ENCODE measurements around the gene STRIP2.

DNA sequence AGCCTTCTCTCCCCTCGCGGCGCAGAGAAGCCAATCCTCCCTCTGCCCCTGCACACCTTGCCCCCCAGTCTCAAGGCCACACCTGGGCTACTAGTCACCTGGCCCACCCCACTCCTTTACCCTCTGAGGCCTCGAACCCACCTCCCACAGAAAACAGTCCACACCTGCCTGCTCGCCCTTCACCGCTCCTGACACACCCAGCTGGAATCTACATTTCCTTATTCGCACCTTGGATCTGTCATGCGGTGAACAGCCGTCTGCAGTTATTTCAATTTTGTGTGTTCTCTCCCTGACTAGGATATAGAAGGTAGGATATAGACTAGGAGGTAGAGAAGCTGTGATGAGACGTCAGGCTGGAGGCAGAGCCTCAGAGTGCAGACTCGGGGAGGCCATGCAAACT lies 97.5 kb downstream of the STRIP2 start:
- TF ChIP-seq, protein P1, sequence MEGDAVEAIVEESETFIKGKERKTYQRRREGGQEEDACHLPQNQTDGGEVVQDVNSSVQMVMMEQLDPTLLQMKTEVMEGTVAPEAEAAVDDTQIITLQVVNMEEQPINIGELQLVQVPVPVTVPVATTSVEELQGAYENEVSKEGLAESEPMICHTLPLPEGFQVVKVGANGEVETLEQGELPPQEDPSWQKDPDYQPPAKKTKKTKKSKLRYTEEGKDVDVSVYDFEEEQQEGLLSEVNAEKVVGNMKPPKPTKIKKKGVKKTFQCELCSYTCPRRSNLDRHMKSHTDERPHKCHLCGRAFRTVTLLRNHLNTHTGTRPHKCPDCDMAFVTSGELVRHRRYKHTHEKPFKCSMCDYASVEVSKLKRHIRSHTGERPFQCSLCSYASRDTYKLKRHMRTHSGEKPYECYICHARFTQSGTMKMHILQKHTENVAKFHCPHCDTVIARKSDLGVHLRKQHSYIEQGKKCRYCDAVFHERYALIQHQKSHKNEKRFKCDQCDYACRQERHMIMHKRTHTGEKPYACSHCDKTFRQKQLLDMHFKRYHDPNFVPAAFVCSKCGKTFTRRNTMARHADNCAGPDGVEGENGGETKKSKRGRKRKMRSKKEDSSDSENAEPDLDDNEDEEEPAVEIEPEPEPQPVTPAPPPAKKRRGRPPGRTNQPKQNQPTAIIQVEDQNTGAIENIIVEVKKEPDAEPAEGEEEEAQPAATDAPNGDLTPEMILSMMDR (conservative IDR thresholded peaks at IDR 0.05; ENCODE audit: low read length): no peak
- no peak for TF ChIP-seq EZH2phosphoT487 (IDR thresholded peaks at IDR 0.05; ENCODE audit: borderline replicate concordance, low read depth, low read length)

Data from OCI-LY7 (cell line).